ENCODE measurements around the gene SLC7A5. TPM values are rescaled to one million over a fixed set of nuclear protein-coding genes. Genes with fewer than 3 reads are reported as not detected.

SLC7A5 gene
- total RNA-seq, 2 donors from 2014 or later: 374 to 588 TPM

DNA sequence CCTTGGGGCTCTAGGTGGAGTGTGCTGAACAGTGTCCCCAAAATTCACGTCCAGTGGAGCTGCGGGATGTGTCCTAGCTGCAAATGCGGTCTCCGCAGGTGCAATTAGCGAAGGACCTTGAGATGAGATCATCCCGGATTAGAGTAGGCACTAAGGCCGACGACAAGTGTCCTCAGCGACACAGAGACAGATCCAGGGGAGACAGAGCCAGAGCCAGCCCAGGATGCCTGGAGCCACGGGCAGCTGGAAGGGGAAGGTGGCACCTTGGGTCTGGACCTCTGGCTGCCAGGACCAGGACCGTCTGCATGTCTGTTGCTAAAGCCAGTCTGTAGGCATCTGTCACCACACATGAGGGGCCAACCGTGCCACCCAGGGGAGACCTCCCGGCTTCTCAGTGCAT is 24.5 kb downstream of the SLC7A5 start:
- WGBS, 2 experiments (ENCODE audit: insufficient coverage in 1 of 2, insufficient read length in 1 of 2): 84 to 88% methylated on average over 13 of the region's 13 CpGs
- Mint-ChIP-seq H3K27me3 (ENCODE audit: insufficient read depth) (peaks cover 4% of the 10 kb centered on the region), H3K4me3 (no peak overlapping the region), H3K36me3 (ENCODE audit: low read depth) (peaks cover 54% of the 10 kb centered on the region), H3K27ac (peak overlapping the region; percentile 80), H3K9me3 (no peaks in the 10 kb centered on the region), H3K4me1 (peaks cover 2% of the 10 kb centered on the region)
- no peaks in the 10 kb centered on the region for H3K27me3 ChIP-seq (ENCODE audit: control insufficient read depth, insufficient read depth, low read length, poor library complexity, severe bottlenecking)
- no peak overlapping the region for H3K9ac ChIP-seq (ENCODE audit: extremely low read depth, low read length, poor library complexity, severe bottlenecking)
- no peaks in the 10 kb centered on the region for H3K9me3 ChIP-seq (ENCODE audit: control insufficient read depth, low read length)
- DNase-seq: no peak
- no peak overlapping the region for H3K27ac ChIP-seq (ENCODE audit: low read depth, low read length)
- TF ChIP-seq, protein P1, sequence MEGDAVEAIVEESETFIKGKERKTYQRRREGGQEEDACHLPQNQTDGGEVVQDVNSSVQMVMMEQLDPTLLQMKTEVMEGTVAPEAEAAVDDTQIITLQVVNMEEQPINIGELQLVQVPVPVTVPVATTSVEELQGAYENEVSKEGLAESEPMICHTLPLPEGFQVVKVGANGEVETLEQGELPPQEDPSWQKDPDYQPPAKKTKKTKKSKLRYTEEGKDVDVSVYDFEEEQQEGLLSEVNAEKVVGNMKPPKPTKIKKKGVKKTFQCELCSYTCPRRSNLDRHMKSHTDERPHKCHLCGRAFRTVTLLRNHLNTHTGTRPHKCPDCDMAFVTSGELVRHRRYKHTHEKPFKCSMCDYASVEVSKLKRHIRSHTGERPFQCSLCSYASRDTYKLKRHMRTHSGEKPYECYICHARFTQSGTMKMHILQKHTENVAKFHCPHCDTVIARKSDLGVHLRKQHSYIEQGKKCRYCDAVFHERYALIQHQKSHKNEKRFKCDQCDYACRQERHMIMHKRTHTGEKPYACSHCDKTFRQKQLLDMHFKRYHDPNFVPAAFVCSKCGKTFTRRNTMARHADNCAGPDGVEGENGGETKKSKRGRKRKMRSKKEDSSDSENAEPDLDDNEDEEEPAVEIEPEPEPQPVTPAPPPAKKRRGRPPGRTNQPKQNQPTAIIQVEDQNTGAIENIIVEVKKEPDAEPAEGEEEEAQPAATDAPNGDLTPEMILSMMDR (conservative IDR thresholded peaks at IDR 0.05): no peak
- peaks cover 17% of the 10 kb centered on the region for H3K4me1 ChIP-seq (ENCODE audit: control insufficient read depth, insufficient read depth, low read length)
- no peak overlapping the region for H3K4me3 ChIP-seq (ENCODE audit: low read length)
- peaks cover 97% of the 10 kb centered on the region for H3K36me3 ChIP-seq (ENCODE audit: control insufficient read depth, insufficient read depth, low read length)

DNA sequence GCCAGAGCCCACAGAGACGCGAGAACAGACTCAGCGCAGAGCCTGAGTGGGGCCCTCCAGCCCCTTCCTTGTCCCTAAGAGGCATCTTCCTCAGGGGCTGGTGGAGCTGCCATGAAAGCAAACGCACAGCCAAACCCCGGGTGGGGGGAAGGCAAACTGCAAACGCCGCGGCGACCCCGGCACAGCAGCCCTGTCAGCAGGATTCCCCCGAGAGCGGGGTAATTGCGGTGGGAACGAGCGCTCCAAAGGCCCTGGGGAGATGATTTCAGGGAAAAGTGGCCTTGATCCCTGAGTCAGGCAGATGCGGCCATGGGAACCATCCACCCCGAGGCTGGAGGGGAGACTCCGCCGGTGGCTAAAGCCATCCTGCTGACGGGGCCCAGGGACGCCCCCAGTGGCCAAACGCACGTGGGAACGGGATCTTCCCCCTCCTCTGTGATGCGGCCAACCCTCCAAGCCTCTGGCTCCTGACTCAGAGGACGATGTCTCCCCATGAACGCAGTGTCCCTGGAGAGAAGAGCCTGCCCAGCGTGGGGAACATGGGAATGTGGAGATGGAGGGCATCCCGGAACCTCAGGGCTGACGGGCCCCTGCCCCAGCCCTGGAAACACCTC is 25.1 kb downstream of the SLC7A5 start:
- Histone ChIP-seq H3K27me3 (ENCODE audit: control insufficient read depth, insufficient read depth, low read length, poor library complexity, severe bottlenecking) (no peaks in the 10 kb centered on the region), H3K9me3 (ENCODE audit: control insufficient read depth, low read length) (no peaks in the 10 kb centered on the region), H3K27ac (ENCODE audit: low read depth, low read length) (no peak overlapping the region), H3K9ac (ENCODE audit: extremely low read depth, low read length, poor library complexity, severe bottlenecking) (no peak overlapping the region), H3K36me3 (ENCODE audit: control insufficient read depth, insufficient read depth, low read length) (peaks cover 97% of the 10 kb centered on the region), H3K4me3 (ENCODE audit: low read length) (no peak overlapping the region), H3K4me1 (ENCODE audit: control insufficient read depth, insufficient read depth, low read length) (peaks cover 12% of the 10 kb centered on the region)
- Mint-ChIP-seq H3K4me3 (no peak overlapping the region), H3K27ac (peak overlapping the region; percentile 80), H3K36me3 (ENCODE audit: low read depth) (peaks cover 54% of the 10 kb centered on the region), H3K27me3 (ENCODE audit: insufficient read depth) (peaks cover 4% of the 10 kb centered on the region), H3K4me1 (peaks cover 2% of the 10 kb centered on the region), H3K9me3 (no peaks in the 10 kb centered on the region)
- 86 to 90% methylated on average over 19 to 30 of the region's 30 CpGs for WGBS, 2 experiments (ENCODE audit: insufficient coverage in 1 of 2, insufficient read length in 1 of 2)
- TF ChIP-seq, protein P1 (conservative IDR thresholded peaks at IDR 0.05): peak; percentile 68
- peak; percentile 85 for DNase-seq

DNA sequence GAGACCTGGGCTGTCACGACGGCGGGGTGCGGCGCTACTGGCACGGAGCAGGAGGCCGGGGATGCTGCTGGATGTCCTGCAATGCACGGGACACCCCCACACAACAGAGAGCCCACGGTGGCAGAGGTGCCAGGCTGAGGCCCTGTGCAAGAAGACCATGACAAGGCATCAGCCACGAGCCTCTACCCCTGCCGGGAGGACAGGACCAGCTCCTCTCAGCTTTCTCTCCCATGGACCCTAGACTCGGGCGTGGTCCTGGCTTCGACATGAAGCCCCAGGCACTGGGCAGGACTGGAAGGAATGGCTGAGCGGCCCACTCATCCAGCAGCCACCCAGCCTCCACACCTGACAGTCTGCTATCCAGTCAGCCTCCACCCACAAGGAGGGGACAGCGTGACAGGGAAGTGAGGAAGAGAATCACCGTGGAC is 25.6 kb downstream of the SLC7A5 start:
- H3K9me3 Mint-ChIP-seq: no peaks in the 10 kb centered on the region
- H3K4me1 ChIP-seq (ENCODE audit: control insufficient read depth, insufficient read depth, low read length): peaks cover 8% of the 10 kb centered on the region
- H3K9me3 ChIP-seq (ENCODE audit: control insufficient read depth, low read length): no peaks in the 10 kb centered on the region
- TF ChIP-seq, protein P1 (conservative IDR thresholded peaks at IDR 0.05): no peak
- H3K4me1 Mint-ChIP-seq: peaks cover 2% of the 10 kb centered on the region
- no peak overlapping the region for H3K9ac ChIP-seq (ENCODE audit: extremely low read depth, low read length, poor library complexity, severe bottlenecking)
- H3K4me3 ChIP-seq (ENCODE audit: low read length): no peak overlapping the region
- no peak overlapping the region for H3K27ac ChIP-seq (ENCODE audit: low read depth, low read length)
- peaks cover 4% of the 10 kb centered on the region for H3K27me3 Mint-ChIP-seq (ENCODE audit: insufficient read depth)
- no peak for DNase-seq
- peaks cover 97% of the 10 kb centered on the region for H3K36me3 ChIP-seq (ENCODE audit: control insufficient read depth, insufficient read depth, low read length)
- H3K36me3 Mint-ChIP-seq (ENCODE audit: low read depth): peaks cover 49% of the 10 kb centered on the region
- H3K27me3 ChIP-seq (ENCODE audit: control insufficient read depth, insufficient read depth, low read length, poor library complexity, severe bottlenecking): no peaks in the 10 kb centered on the region
- no peak overlapping the region for H3K4me3 Mint-ChIP-seq
- peak overlapping the region; percentile 52 for H3K27ac Mint-ChIP-seq
- 92 to 94% methylated on average over 14 to 17 of the region's 17 CpGs for WGBS, 2 experiments (ENCODE audit: insufficient coverage in 1 of 2, insufficient read length in 1 of 2)
